Fibroblast of villous mesenchyme (primary cell): ENCODE measurements around the gene IRGM. TPM values are rescaled to one million over a fixed set of nuclear protein-coding genes. Genes with fewer than 3 reads are reported as not detected.

ENCODE experiments used
- total RNA-seq: library from RNA; depleted of rRNA; stranded (reverse); fragments of >200 nt; gene quantifications from 2 replicates; pipeline ENCODE4 v1.2.3, GENCODE V29; 2012

IRGM gene
- total RNA-seq, 1 donor, result not detected

Other genes with a start within 250 kb of the IRGM start
- gene SYNPO, start 205.9 kb upstream of the IRGM start, total RNA-seq, result 7.3 and 10.6 TPM in 2 replicates
- under 0.01 TPM in 2 replicates for gene MYOZ3, start 185.3 kb upstream of the IRGM start, total RNA-seq
- 18.7 and 29.8 TPM in 2 replicates for gene RBM22, start 145.5 kb upstream of the IRGM start, total RNA-seq
- 48.3 and 66.1 TPM in 2 replicates for gene DCTN4, start 87.5 kb upstream of the IRGM start, total RNA-seq
- 41.5 and 49.9 TPM in 2 replicates for gene SMIM3, start 67.8 kb upstream of the IRGM start, total RNA-seq
- gene ZNF300, start 58.5 kb downstream of the IRGM start, total RNA-seq, result 5.2 and 6.9 TPM in 2 replicates
- gene GPX3, start 174.1 kb downstream of the IRGM start, total RNA-seq, result 3.5 and 3.9 TPM in 2 replicates
- 88.3 and 108 TPM in 2 replicates for gene TNIP1, start 234.5 kb downstream of the IRGM start, total RNA-seq